ENCODE data around the gene PHACTR1.

GRCh38 chr6:13308332-13308731 is 591.8 kb downstream of the PHACTR1 start:
- TF ChIP-seq, protein P1, sequence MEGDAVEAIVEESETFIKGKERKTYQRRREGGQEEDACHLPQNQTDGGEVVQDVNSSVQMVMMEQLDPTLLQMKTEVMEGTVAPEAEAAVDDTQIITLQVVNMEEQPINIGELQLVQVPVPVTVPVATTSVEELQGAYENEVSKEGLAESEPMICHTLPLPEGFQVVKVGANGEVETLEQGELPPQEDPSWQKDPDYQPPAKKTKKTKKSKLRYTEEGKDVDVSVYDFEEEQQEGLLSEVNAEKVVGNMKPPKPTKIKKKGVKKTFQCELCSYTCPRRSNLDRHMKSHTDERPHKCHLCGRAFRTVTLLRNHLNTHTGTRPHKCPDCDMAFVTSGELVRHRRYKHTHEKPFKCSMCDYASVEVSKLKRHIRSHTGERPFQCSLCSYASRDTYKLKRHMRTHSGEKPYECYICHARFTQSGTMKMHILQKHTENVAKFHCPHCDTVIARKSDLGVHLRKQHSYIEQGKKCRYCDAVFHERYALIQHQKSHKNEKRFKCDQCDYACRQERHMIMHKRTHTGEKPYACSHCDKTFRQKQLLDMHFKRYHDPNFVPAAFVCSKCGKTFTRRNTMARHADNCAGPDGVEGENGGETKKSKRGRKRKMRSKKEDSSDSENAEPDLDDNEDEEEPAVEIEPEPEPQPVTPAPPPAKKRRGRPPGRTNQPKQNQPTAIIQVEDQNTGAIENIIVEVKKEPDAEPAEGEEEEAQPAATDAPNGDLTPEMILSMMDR (IDR thresholded peaks at IDR 0.05; ENCODE audit: low read depth, low read length) = no peak
- TF ChIP-seq EZH2phosphoT487 (IDR thresholded peaks at IDR 0.05; ENCODE audit: low read depth) = no peak

Data from OCI-LY3 (cell line).